Lung microvascular endothelial cell (primary cell): ENCODE data around the gene VGLL4. TPM values are rescaled to one million over a fixed set of nuclear protein-coding genes. Genes with fewer than 3 reads are reported as not detected.
"Not testable (repeated sequence)": the region's sequence is repeated elsewhere in the genome, so short reads cannot be mapped to it uniquely, and the experiment has no call there.

ENCODE experiments used
- DNase-seq, 2 donors: peaks; one replicate each; pipeline versions ENCODE4 v3.0.0 to v3.0.0-alpha.2; 2010; ENCODE audit warnings: low read depth in 2 of 2
- total RNA-seq: library from RNA; depleted of rRNA; stranded (reverse); fragments of >200 nt; gene quantifications from 2 replicates; pipeline ENCODE4 v1.2.1, GENCODE V29; 2014

VGLL4 gene
- total RNA-seq, 1 donor from 2014 or later = 58.1 TPM

GRCh38 chr3:11606865-11607440 lies 36.8 kb downstream of the VGLL4 start:
- DNase-seq = no peak

- no peak for DNase-seq
Observed at GRCh38 chr3:11606090-11606784, 37.5 kb downstream of the VGLL4 start.

- DNase-seq = no peak
Observed at GRCh38 chr3:11605398-11605797, 38.3 kb downstream of the VGLL4 start.

GRCh38 chr3:11604139-11604892 lies 39.4 kb downstream of the VGLL4 start:
- peak in 1 of 2 donors; percentile 37 for DNase-seq

- peak; percentile 66 to 74 for DNase-seq
Observed at GRCh38 chr3:11603628-11604027, 40.1 kb downstream of the VGLL4 start.

- no peak for DNase-seq
Observed at GRCh38 chr3:11602886-11603527, 40.7 kb downstream of the VGLL4 start.

GRCh38 chr3:11602239-11602840 lies 41.4 kb downstream of the VGLL4 start:
- DNase-seq = no peak

- peak in 1 of 2 donors; percentile 36 for DNase-seq
Observed at GRCh38 chr3:11601446-11602238, 42.1 kb downstream of the VGLL4 start.

- peak; percentile 82 to 98 for DNase-seq
Observed at GRCh38 chr3:11600501-11601282, 43.0 kb downstream of the VGLL4 start.

- DNase-seq = no peak
Observed at GRCh38 chr3:11596387-11596786, 47.3 kb downstream of the VGLL4 start.

- not testable (repeated sequence) for DNase-seq
Observed at GRCh38 chr3:11595024-11595423, 48.7 kb downstream of the VGLL4 start.

GRCh38 chr3:11593318-11594034 lies 50.2 kb downstream of the VGLL4 start:
- DNase-seq = no peak

- DNase-seq = peak; percentile 82 to 87
Observed at GRCh38 chr3:11592445-11593298, 51.0 kb downstream of the VGLL4 start.

- DNase-seq = peak in 1 of 2 donors; percentile 72
Observed at GRCh38 chr3:11591391-11592282, 52.1 kb downstream of the VGLL4 start.

GRCh38 chr3:11591002-11591355 lies 52.7 kb downstream of the VGLL4 start:
- DNase-seq = no peak

GRCh38 chr3:11589706-11590105 lies 54.0 kb downstream of the VGLL4 start:
- no peak for DNase-seq

GRCh38 chr3:11588755-11589154 lies 55.0 kb downstream of the VGLL4 start:
- DNase-seq = no peak
